Measurements from ENCODE around the gene CHD2.

- TF ChIP-seq POLR2AphosphoS5 (IDR thresholded peaks at IDR 0.05; ENCODE audit: low read depth, low read length) (no peak), POLR2A (IDR thresholded peaks at IDR 0.05; ENCODE audit: low read depth, low read length) (no peak), POU2F2 (IDR thresholded peaks at IDR 0.05; ENCODE audit: low read depth, low read length) (no peak)
Measured at GRCh38 chr15:92933831-92934230, 33.7 kb downstream of the CHD2 start.
